ENCODE measurements around the gene CCPG1.

DNA sequence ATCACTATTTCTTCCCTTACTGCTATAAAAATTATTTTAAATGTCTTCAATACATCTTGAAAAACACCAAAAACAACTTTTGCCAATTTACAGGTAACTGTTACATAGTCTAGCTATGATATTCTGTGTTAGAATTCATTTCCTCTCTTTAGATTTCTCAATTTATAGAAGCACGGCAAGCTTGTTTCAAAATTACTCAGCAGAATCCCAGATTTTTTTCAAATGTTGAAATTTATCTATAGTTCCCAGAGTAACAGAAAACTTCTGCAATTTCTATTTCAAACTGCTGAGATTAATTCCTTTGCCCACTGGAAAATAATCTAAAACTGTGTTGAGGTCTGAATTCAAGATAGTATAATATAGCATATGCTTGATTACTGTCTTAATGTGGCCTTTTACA is 41.2 kb downstream of the CCPG1 start:
- TF ChIP-seq EZH2phosphoT487 (IDR thresholded peaks at IDR 0.05; ENCODE audit: borderline replicate concordance, low read length): no peak
- TF ChIP-seq, protein P1, sequence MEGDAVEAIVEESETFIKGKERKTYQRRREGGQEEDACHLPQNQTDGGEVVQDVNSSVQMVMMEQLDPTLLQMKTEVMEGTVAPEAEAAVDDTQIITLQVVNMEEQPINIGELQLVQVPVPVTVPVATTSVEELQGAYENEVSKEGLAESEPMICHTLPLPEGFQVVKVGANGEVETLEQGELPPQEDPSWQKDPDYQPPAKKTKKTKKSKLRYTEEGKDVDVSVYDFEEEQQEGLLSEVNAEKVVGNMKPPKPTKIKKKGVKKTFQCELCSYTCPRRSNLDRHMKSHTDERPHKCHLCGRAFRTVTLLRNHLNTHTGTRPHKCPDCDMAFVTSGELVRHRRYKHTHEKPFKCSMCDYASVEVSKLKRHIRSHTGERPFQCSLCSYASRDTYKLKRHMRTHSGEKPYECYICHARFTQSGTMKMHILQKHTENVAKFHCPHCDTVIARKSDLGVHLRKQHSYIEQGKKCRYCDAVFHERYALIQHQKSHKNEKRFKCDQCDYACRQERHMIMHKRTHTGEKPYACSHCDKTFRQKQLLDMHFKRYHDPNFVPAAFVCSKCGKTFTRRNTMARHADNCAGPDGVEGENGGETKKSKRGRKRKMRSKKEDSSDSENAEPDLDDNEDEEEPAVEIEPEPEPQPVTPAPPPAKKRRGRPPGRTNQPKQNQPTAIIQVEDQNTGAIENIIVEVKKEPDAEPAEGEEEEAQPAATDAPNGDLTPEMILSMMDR (IDR thresholded peaks at IDR 0.05; ENCODE audit: low read depth, low read length, poor library complexity, severe bottlenecking): no peak
